HG03469 (cell line): ENCODE results near the gene AUNIP.

Source experiments
- ATAC-seq: cut with Tn5 transposase; IDR thresholded peaks from one replicate; pipeline ENCODE4 v1.9.1; 2021; ENCODE audit warnings: mild to moderate bottlenecking, moderate library complexity, moderate number of reproducible peaks; ENCODE audit not compliant: unreplicated experiment

Gene AUNIP

GRCh38 chr1:25889470-25889869 lies 30.2 kb upstream of the AUNIP start:
- ATAC-seq = no peak

- ATAC-seq = no peak
Measured at GRCh38 chr1:25888426-25888987, 29.2 kb upstream of the AUNIP start.

- ATAC-seq = no peak
Measured at GRCh38 chr1:25885602-25886001, 26.3 kb upstream of the AUNIP start.

GRCh38 chr1:25881266-25881665 lies 22.0 kb upstream of the AUNIP start:
- no peak for ATAC-seq

- ATAC-seq = no peak
Measured at GRCh38 chr1:25880518-25880917, 21.3 kb upstream of the AUNIP start.

- no peak for ATAC-seq
Measured at GRCh38 chr1:25879675-25880074, 20.4 kb upstream of the AUNIP start.

- no peak for ATAC-seq
Measured at GRCh38 chr1:25878690-25879089, 19.4 kb upstream of the AUNIP start.

GRCh38 chr1:25877155-25877554 lies 17.9 kb upstream of the AUNIP start:
- no peak for ATAC-seq

GRCh38 chr1:25876693-25877077 lies 17.4 kb upstream of the AUNIP start:
- no peak for ATAC-seq

- ATAC-seq = no peak
Measured at GRCh38 chr1:25875856-25876692, 16.8 kb upstream of the AUNIP start.

- no peak for ATAC-seq
Measured at GRCh38 chr1:25875154-25875855, 16.0 kb upstream of the AUNIP start, which contains the start of gene PAQR7. Gene PAQR7 (minus strand): TSS chr1:25875708. CDS start chr1:25863839, 11,869 bp downstream.

- ATAC-seq = no peak
Measured at GRCh38 chr1:25874635-25875153, 15.4 kb upstream of the AUNIP start.

- ATAC-seq = no peak
Measured at GRCh38 chr1:25874209-25874608, 15.0 kb upstream of the AUNIP start.

- no peak for ATAC-seq
Measured at GRCh38 chr1:25873120-25873519, 13.9 kb upstream of the AUNIP start.

- ATAC-seq = no peak
Measured at GRCh38 chr1:25872713-25873112, 13.5 kb upstream of the AUNIP start.

- no peak for ATAC-seq
Measured at GRCh38 chr1:25871704-25872494, 12.6 kb upstream of the AUNIP start.

- no peak for ATAC-seq
Measured at GRCh38 chr1:25871086-25871703, 11.9 kb upstream of the AUNIP start.

- no peak for ATAC-seq
Measured at GRCh38 chr1:25870614-25871013, 11.4 kb upstream of the AUNIP start.

- ATAC-seq = no peak
Measured at GRCh38 chr1:25869909-25870606, 10.8 kb upstream of the AUNIP start.
